Measurements from ENCODE around the gene STK4.

GRCh38 chr20:44967207-44967807, 995 bp downstream of the STK4 start:
- TF ChIP-seq POLR2AphosphoS5 (IDR thresholded peaks at IDR 0.05; ENCODE audit: low read depth, low read length) = no peak
- TF ChIP-seq POLR2A (IDR thresholded peaks at IDR 0.05; ENCODE audit: low read depth, low read length) = no peak
- no peak for TF ChIP-seq TAF1 (IDR thresholded peaks at IDR 0.05; ENCODE audit: low read depth, low read length)
- TF ChIP-seq SPI1 (IDR thresholded peaks at IDR 0.05; ENCODE audit: low read depth, low read length) = peak; percentile 83
- no peak for TF ChIP-seq PAX5 (IDR thresholded peaks at IDR 0.05; ENCODE audit: insufficient read depth, low read length, severe bottlenecking)
- TF ChIP-seq POU2F2 (IDR thresholded peaks at IDR 0.05; ENCODE audit: low read depth, low read length) = no peak
